ENCODE results near the gene PLXDC2.

- TF ChIP-seq PRDM10 (tag by site-specific recombination; IDR thresholded peaks at IDR 0.05) (no peak), ZEB2 (tag by site-specific recombination; IDR thresholded peaks at IDR 0.05) (no peak), ZNF114 (tag by site-specific recombination; IDR thresholded peaks at IDR 0.05) (no peak), KLF7 (tag by site-specific recombination; IDR thresholded peaks at IDR 0.05; ENCODE audit: borderline replicate concordance) (no peak), ZNF423 (tag by site-specific recombination; IDR thresholded peaks at IDR 0.05) (no peak), CTCF (tag by site-specific recombination; IDR thresholded peaks at IDR 0.05) (no peak), ZNF768 (tag by site-specific recombination; IDR thresholded peaks at IDR 0.05) (no peak), ZNF157 (tag by site-specific recombination; IDR thresholded peaks at IDR 0.05) (no peak), ZNF621 (tag by site-specific recombination; IDR thresholded peaks at IDR 0.05) (no peak), ZFP37 (tag by site-specific recombination; IDR thresholded peaks at IDR 0.05) (no peak), ZNF670 (tag by site-specific recombination; IDR thresholded peaks at IDR 0.05; ENCODE audit: low read depth) (no peak), ZBTB17 (tag by site-specific recombination; IDR thresholded peaks at IDR 0.05) (no peak), ZNF274 (IDR thresholded peaks at IDR 0.05; ENCODE audit: low read length) (no peak), ZNF274 (tag by site-specific recombination; IDR thresholded peaks at IDR 0.05; ENCODE audit: borderline replicate concordance) (no peak)
These were observed 56.5 kb downstream of the PLXDC2 start for GRCh38 chr10:19872504-19873271.
